H1 (cell line): ENCODE data around the gene DOCK1. TPM values are rescaled to one million over a fixed set of nuclear protein-coding genes. Genes with fewer than 3 reads are reported as not detected.

ENCODE experiments used
- CTCF ChIA-PET: fragments of 300-600 bp; sonication (Branson Sonifier 250); formaldehyde crosslinking; loops from one replicate; lab custom pipeline; 2021; ENCODE audit not compliant: partially characterized antibody; lab: Charles Lee
- POLR2A ChIA-PET: fragments of 300-600 bp; sonication (Branson Sonifier 250); formaldehyde crosslinking; loops from one replicate; lab custom pipeline; 2021; ENCODE audit warnings: inconsistent platforms; ENCODE audit not compliant: partially characterized antibody; lab: Charles Lee
- DNase-seq, 2 experiments: peaks; one replicate each; pipeline versions ENCODE4 v3.0.0 to v3.0.0-alpha.2; 2010 to 2022; ENCODE audit warnings: low spot score in 2 of 2, low read depth in 1 of 2, mixed read lengths in 1 of 2
- FAIRE-seq: peaks from 2 replicates; lab custom pipeline; 2011; peaks lifted over from hg19 to GRCh38; lab: Jason Lieb, UNC
- H2AFZ ChIP-seq: 2 replicates; pipeline ENCODE4 v1.8.1; 2012; ENCODE audit warnings: low read length, inconsistent platforms
- H2AK5ac ChIP-seq: 2 replicates; pipeline ENCODE4 v1.6.1; 2013; ENCODE audit warnings: low read depth, low read length
- H2BK120ac ChIP-seq: replicated peaks from 2 replicates; pipeline ENCODE3; 2013; ENCODE audit warnings: low read depth, low read length, inconsistent platforms
- H2BK12ac ChIP-seq: 2 replicates; pipeline ENCODE4 v1.6.1; 2013; ENCODE audit warnings: low read depth, low read length
- H2BK15ac ChIP-seq: 2 replicates; pipeline ENCODE4 v1.6.1; 2013; ENCODE audit warnings: low read length
- H2BK20ac ChIP-seq: 2 replicates; pipeline ENCODE4 v1.6.1; 2013; ENCODE audit warnings: low read length
- H2BK5ac ChIP-seq: 2 replicates; pipeline ENCODE4 v1.6.1; 2013; ENCODE audit warnings: low read depth, low read length
- H3K14ac ChIP-seq: 2 replicates; pipeline ENCODE4 v1.6.1; 2013; ENCODE audit warnings: inconsistent platforms; ENCODE audit not compliant: insufficient read length
- H3K18ac ChIP-seq: 2 replicates; pipeline ENCODE4 v1.6.1; 2013; ENCODE audit warnings: low read length; ENCODE audit errors: extremely low read depth
- H3K23ac ChIP-seq: 2 replicates; pipeline ENCODE4 v1.6.1; 2013; ENCODE audit warnings: inconsistent platforms; ENCODE audit not compliant: insufficient read length
- H3K23me2 ChIP-seq: 2 replicates; pipeline ENCODE4 v1.6.1; 2013; ENCODE audit warnings: low read depth, low read length
- H3K27ac ChIP-seq: 2 replicates; pipeline ENCODE4 v1.6.1; 2011; ENCODE audit warnings: low read depth, low read length, inconsistent platforms
- H3K27me3 ChIP-seq, 4 experiments: replicated peaks in 1 of 4; 1 replicate in 1 of 4; 2 replicates in 3 of 4; pipeline versions ENCODE4 v1.6.1 to v1.8.1; 2011 to 2013; ENCODE audit warnings: low read length in 3 of 4, mild to moderate bottlenecking in 3 of 4, inconsistent platforms in 2 of 4, mixed read lengths in 2 of 4, moderate library complexity in 1 of 4; ENCODE audit not compliant: control insufficient read depth in 3 of 4, insufficient read depth in 3 of 4; ENCODE audit errors: extremely low read depth in 1 of 4
- H3K36me3 ChIP-seq, 4 experiments: 2 replicates each; pipeline versions ENCODE4 v1.6.1 to v1.8.1; 2011 to 2013; ENCODE audit warnings: mild to moderate bottlenecking in 4 of 4, low read length in 3 of 4, moderate library complexity in 2 of 4, control low read depth in 1 of 4, inconsistent platforms in 1 of 4; ENCODE audit not compliant: insufficient read depth in 4 of 4, control insufficient read depth in 2 of 4
- H3K4ac ChIP-seq: replicated peaks from 2 replicates; pipeline ENCODE3; 2013; ENCODE audit warnings: low read length, low read depth, mixed read lengths, inconsistent platforms; ENCODE audit not compliant: insufficient read length
- H3K4me1 ChIP-seq, 4 experiments: replicated peaks in 1 of 4; 1 replicate in 1 of 4; 2 replicates in 3 of 4; pipeline versions ENCODE4 v1.6.1 to v1.8.1; 2011 to 2013; ENCODE audit warnings: low read length in 3 of 4, inconsistent platforms in 2 of 4, mixed read lengths in 1 of 4; ENCODE audit not compliant: insufficient read depth in 4 of 4, control insufficient read depth in 3 of 4
- H3K4me2 ChIP-seq, 2 experiments: 2 replicates each; pipeline versions ENCODE4 v1.6.1 to v1.8.1; 2011 to 2013; ENCODE audit warnings: low read depth in 2 of 2, low read length in 2 of 2, control low read depth in 1 of 2, inconsistent platforms in 1 of 2, mild to moderate bottlenecking in 1 of 2; ENCODE audit not compliant: insufficient read depth in 1 of 2
- H3K4me3 ChIP-seq, 4 experiments: fragments of 200-600, 300-600 bp in 1 of 4; sonication (generic), shearing (Covaris generic), sonication (Bioruptor Twin) in 1 of 4; 2 replicates each; pipeline versions ENCODE4 v1.5.1 to v1.8.1; 2011 to 2016; ENCODE audit warnings: low read length in 4 of 4, low read depth in 3 of 4, control low read depth in 2 of 4, inconsistent platforms in 2 of 4, mild to moderate bottlenecking in 2 of 4, mixed read lengths in 1 of 4, moderate library complexity in 1 of 4; ENCODE audit not compliant: insufficient read depth in 2 of 4; ENCODE audit errors: extremely low read depth in 1 of 4
- H3K56ac ChIP-seq: replicated peaks from 2 replicates; pipeline ENCODE3; 2013; ENCODE audit warnings: low read depth, mild to moderate bottlenecking, mixed read lengths, low read length, inconsistent platforms; ENCODE audit not compliant: insufficient read length
- H3K79me1 ChIP-seq: 2 replicates; pipeline ENCODE4 v1.6.1; 2013; ENCODE audit warnings: low read depth, low read length, control low read depth
- H3K79me2 ChIP-seq, 2 experiments: 2 replicates each; pipeline versions ENCODE4 v1.6.1 to v1.8.1; 2012 to 2013; ENCODE audit warnings: low read length in 2 of 2, mild to moderate bottlenecking in 2 of 2, inconsistent platforms in 1 of 2; ENCODE audit not compliant: insufficient read depth in 2 of 2, control insufficient read depth in 1 of 2
- H3K9ac ChIP-seq, 4 experiments: replicated peaks in 1 of 4; 1 replicate in 1 of 4; 2 replicates in 3 of 4; pipeline versions ENCODE4 v1.6.1 to v1.8.1; 2011 to 2013; ENCODE audit warnings: low read depth in 3 of 4, low read length in 3 of 4, control low read depth in 2 of 4, mild to moderate bottlenecking in 2 of 4, moderate library complexity in 2 of 4, inconsistent platforms in 1 of 4; ENCODE audit errors: extremely low read depth in 1 of 4
- H3K9me3 ChIP-seq, 2 experiments: 2 replicates each; pipeline versions ENCODE4 v1.6.1 to v1.8.1; 2012 to 2013; ENCODE audit warnings: mild to moderate bottlenecking in 2 of 2, moderate library complexity in 2 of 2, control low read depth in 1 of 2, inconsistent platforms in 1 of 2, low read depth in 1 of 2, low read length in 1 of 2, mixed read lengths in 1 of 2; ENCODE audit not compliant: insufficient read depth in 2 of 2
- H4K20me1 ChIP-seq, 2 experiments: replicated peaks in 1 of 2; 2 replicates each; pipeline versions ENCODE3 to v1.8.1; 2011 to 2013; ENCODE audit warnings: inconsistent platforms in 2 of 2, low read length in 2 of 2, mild to moderate bottlenecking in 1 of 2; ENCODE audit not compliant: insufficient read depth in 2 of 2, control insufficient read depth in 1 of 2
- H4K5ac ChIP-seq: 2 replicates; pipeline ENCODE4 v1.6.1; 2013; ENCODE audit warnings: low read length, low read depth, mixed read lengths, inconsistent platforms; ENCODE audit not compliant: insufficient read length
- H4K8ac ChIP-seq: 2 replicates; pipeline ENCODE4 v1.8.0; 2013; ENCODE audit warnings: mild to moderate bottlenecking, moderate library complexity, low read length, inconsistent platforms; ENCODE audit not compliant: insufficient read depth; ENCODE audit errors: extremely low read depth
- H4K91ac ChIP-seq: replicated peaks from 2 replicates; pipeline ENCODE3; 2013; ENCODE audit warnings: low read length, mixed read lengths, inconsistent platforms; ENCODE audit not compliant: insufficient read length
- BRCA1 ChIP-seq: IDR thresholded peaks from 2 replicates; pipeline ENCODE4 v1.6.1; 2012; ENCODE audit warnings: low read depth, low read length, improper control_type of control experiment
- CHD2 ChIP-seq: IDR thresholded peaks from 2 replicates; pipeline ENCODE4 v1.6.1; 2012; ENCODE audit warnings: low read length, improper control_type of control experiment
- FOSL1 ChIP-seq: IDR thresholded peaks from 2 replicates; pipeline ENCODE4 v1.6.1; 2011; ENCODE audit warnings: mild to moderate bottlenecking, low read depth, low read length, moderate library complexity; ENCODE audit not compliant: insufficient read depth
- GTF2F1 ChIP-seq: IDR thresholded peaks from 2 replicates; pipeline ENCODE4 v1.6.1; 2012; ENCODE audit warnings: low read depth, low read length, improper control_type of control experiment, borderline replicate concordance
- JUND ChIP-seq: IDR thresholded peaks from 2 replicates; pipeline ENCODE4 v1.6.1; 2011; ENCODE audit warnings: mild to moderate bottlenecking, improper control_type of control experiment, low read length
- KDM5A ChIP-seq: fragments of 200-600 bp; IDR thresholded peaks from 2 replicates; pipeline ENCODE4 v1.7.1; 2012; ENCODE audit warnings: mild to moderate bottlenecking, low read length, inconsistent platforms, mixed read lengths
- MAX ChIP-seq: IDR thresholded peaks from 2 replicates; pipeline ENCODE4 v1.6.1; 2012; ENCODE audit warnings: inconsistent platforms
- RBBP5 ChIP-seq: IDR thresholded peaks from 2 replicates; pipeline ENCODE4 v1.7.1; 2012; ENCODE audit warnings: low read depth, mild to moderate bottlenecking, inconsistent platforms, low read length, moderate library complexity, borderline replicate concordance
- TAF7 ChIP-seq: optimal IDR thresholded peaks from 2 replicates; pipeline ENCODE3; 2011; ENCODE audit warnings: low read depth, mild to moderate bottlenecking, inconsistent platforms, low read length, moderate library complexity, borderline replicate concordance
- TBP ChIP-seq: IDR thresholded peaks from 2 replicates; pipeline ENCODE4 v1.6.1; 2011; ENCODE audit warnings: low read depth, low read length, improper control_type of control experiment
- TEAD4 ChIP-seq: IDR thresholded peaks from 2 replicates; pipeline ENCODE4 v1.6.1; 2012; ENCODE audit warnings: low read depth, low read length, inconsistent platforms, mixed read lengths
- WGBS, 2 experiments: shearing (Covaris generic) in 1 of 2; methylation state at CpG; one replicate each; pipeline versions ENCODE4 v1.1.6 to v1.1.7; 2013 to 2015; ENCODE audit warnings: low lambda C conversion rate in 2 of 2, mixed read lengths in 2 of 2, inconsistent platforms in 1 of 2, low coverage in 1 of 2, missing lambda C conversion rate in 1 of 2; ENCODE audit not compliant: insufficient replicate concordance in 2 of 2, insufficient coverage in 1 of 2, insufficient read length in 1 of 2; ENCODE audit errors: extremely low coverage in 1 of 2, missing lambda C conversion rate in 1 of 2; 5-methylcytosine and 5-hydroxymethylcytosine counted together
- polyA plus RNA-seq, 7 experiments: library from polyadenylated mRNA; depleted of rRNA in 3 of 7; stranded (reverse) in 5 of 7; unstranded in 2 of 7; fragments of >200 nt in 5 of 7; fragments of 200-250 nt in 2 of 7; gene quantifications; 1 replicate in 5 of 7; 2 replicates in 1 of 7; 4 replicates in 1 of 7; pipeline versions ENCODE4 v1.2.1 to v1.2.3, GENCODE V29; 2011 to 2013; ENCODE audit warnings: missing spikeins in 2 of 7, mixed read lengths in 2 of 7
- total RNA-seq: library from RNA; stranded (reverse); fragmentation: NEBNext Ultra II Directional; extraction: Animal tissue kit (Norgen Biotek cat#: 25700); gene quantifications from 2 replicates; pipeline ENCODE4 v1.2.1, GENCODE V29; 2021

The DOCK1 gene
- total and polyA plus RNA-seq, 2 of the 8 experiments (the other 6 are each of a cell fraction or from before 2014, with no cell fraction given): 11.6 to 53.0 TPM

- Histone ChIP-seq H3K36me3 (no peaks in the 10 kb centered on the region; a peak in 1 of 8 replicates), H4K5ac (no peak overlapping the region), H3K79me1 (no peaks in the 10 kb centered on the region), H4K8ac (no peak overlapping the region), H3K9ac (no peak overlapping the region), H2AK5ac (no peak overlapping the region), H2BK120ac (no peak overlapping the region), H3K23me2 (no peaks in the 10 kb centered on the region), H3K56ac (no peak overlapping the region), H4K20me1 (no peaks in the 10 kb centered on the region), H3K23ac (no peak overlapping the region), H3K14ac (peak overlapping the region; percentile 31), H3K4ac (no peak overlapping the region), H3K4me2 (no peak overlapping the region), H3K4me1 (no peaks in the 10 kb centered on the region), H2BK12ac (no peak overlapping the region), H4K91ac (no peak overlapping the region), H3K27me3 (no peaks in the 10 kb centered on the region), H2BK5ac (no peak overlapping the region), H3K27ac (no peak overlapping the region), H3K9me3 (no peaks in the 10 kb centered on the region), H3K18ac (no peak overlapping the region), H2BK20ac (no peak overlapping the region), H3K4me3 (no peak overlapping the region), H2AFZ (no peak overlapping the region), H3K79me2 (no peaks in the 10 kb centered on the region), H2BK15ac (no peak overlapping the region)
- TF ChIP-seq TEAD4 (no peak), KDM5A (no peak), CHD2 (no peak), RBBP5 (no peak), FOSL1 (no peak), TAF7 (no peak), JUND (no peak), GTF2F1 (no peak), BRCA1 (no peak), TBP (no peak), MAX (no peak)
- FAIRE-seq (no peak), DNase-seq (no peak)
- CTCF ChIA-PET: interaction anchor here (0.7 to 1.4 kb wide), 3 partner anchors 11 to 160 kb away, joined by 3 to 4 read pairs (median 3); no protein-coding TSS in a partner anchor
- POLR2A ChIA-PET: no interaction called here
- 95% methylated on average over 5 of the region's 5 CpGs; no CpG with 5 or more reads in 1 of the 2 experiments for WGBS, 2 experiments
Measured at GRCh38 chr10:127368101-127368500, 462.9 kb downstream of the DOCK1 start.
